Measurements from ENCODE around the gene C2orf76. TPM values are rescaled to one million over a fixed set of nuclear protein-coding genes. Genes with fewer than 3 reads are reported as not detected.

C2orf76 gene
- total RNA-seq, 1 donor from 2014 or later, result not detected

DNA sequence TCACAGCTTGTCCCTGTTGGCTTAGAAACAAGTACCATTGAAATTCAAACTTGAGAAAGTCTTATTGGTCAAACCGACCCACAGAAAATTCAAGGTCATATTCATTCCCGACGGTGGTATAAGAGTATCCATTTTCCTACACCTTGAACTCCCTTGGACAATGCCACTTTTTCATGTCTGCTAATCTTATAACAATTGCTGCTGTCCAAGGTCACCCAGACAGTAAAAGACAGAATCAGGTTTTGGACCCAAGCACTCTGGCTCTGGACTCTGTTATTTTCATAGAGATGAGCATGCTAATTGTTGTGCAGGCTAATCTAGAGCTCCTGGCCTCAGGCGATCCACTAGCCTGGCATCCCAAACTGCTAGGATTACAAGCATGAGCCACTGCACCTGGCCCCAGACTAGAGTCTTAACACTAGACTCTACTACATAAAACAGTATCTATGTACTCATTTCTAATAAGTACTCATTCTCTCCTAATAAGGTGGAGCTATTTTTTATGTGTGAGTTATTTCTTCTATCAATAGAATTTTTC, 57.8 kb downstream of the C2orf76 start:
- intact Hi-C loops (cut with DNase I), result no loop called here
- TF ChIP-seq, protein P1, sequence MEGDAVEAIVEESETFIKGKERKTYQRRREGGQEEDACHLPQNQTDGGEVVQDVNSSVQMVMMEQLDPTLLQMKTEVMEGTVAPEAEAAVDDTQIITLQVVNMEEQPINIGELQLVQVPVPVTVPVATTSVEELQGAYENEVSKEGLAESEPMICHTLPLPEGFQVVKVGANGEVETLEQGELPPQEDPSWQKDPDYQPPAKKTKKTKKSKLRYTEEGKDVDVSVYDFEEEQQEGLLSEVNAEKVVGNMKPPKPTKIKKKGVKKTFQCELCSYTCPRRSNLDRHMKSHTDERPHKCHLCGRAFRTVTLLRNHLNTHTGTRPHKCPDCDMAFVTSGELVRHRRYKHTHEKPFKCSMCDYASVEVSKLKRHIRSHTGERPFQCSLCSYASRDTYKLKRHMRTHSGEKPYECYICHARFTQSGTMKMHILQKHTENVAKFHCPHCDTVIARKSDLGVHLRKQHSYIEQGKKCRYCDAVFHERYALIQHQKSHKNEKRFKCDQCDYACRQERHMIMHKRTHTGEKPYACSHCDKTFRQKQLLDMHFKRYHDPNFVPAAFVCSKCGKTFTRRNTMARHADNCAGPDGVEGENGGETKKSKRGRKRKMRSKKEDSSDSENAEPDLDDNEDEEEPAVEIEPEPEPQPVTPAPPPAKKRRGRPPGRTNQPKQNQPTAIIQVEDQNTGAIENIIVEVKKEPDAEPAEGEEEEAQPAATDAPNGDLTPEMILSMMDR (IDR thresholded peaks at IDR 0.05), result no peak
- H3K9me3 ChIP-seq, result no peaks in the 10 kb centered on the region
- H3K27ac ChIP-seq, result no peak overlapping the region
- H3K27me3 ChIP-seq, result no peaks in the 10 kb centered on the region
- no peak overlapping the region for H3K4me3 ChIP-seq
- H3K4me1 ChIP-seq, result no peaks in the 10 kb centered on the region
- no peak for DNase-seq (ENCODE audit: low spot score in 2 of 2)
- H3K36me3 ChIP-seq, result no peaks in the 10 kb centered on the region

DNA sequence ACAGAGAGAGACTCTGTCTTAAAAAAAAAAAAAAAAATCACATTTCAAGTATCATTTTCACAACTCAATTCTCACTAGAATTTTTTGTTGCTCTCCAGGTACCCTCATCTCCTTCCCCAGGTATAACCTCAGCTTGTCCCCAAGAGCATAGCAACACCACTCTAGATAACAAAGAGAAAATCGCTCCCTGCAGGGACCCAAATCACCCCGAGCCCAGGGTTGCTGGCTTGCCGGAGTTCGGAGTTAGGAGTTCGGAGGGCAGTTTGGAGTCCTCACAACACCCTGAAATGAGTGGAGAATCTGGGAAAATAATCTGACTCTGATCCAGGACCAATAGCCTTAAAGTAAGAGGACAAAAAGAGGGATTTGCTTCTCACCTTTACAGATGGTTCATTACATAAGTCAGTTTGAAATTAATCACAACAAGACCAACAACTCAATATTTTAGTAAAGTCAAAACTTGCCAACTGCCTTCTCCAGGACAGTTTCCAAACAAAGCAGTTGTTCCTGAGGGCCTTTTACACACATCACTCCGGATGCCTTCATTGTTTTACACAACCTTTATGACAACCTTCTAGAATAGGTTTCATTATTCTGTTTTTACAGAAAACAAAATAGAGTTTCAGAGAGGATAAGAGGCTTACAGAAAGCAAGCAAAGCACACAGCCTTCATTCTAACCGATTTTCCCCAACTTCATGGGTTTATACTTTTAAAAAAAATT, 59.1 kb downstream of the C2orf76 start:
- no peaks in the 10 kb centered on the region for H3K27me3 ChIP-seq
- H3K4me1 ChIP-seq, result no peaks in the 10 kb centered on the region
- no peak overlapping the region for H3K27ac ChIP-seq
- no peaks in the 10 kb centered on the region for H3K36me3 ChIP-seq
- no peak overlapping the region for H3K4me3 ChIP-seq
- TF ChIP-seq, protein P1 (IDR thresholded peaks at IDR 0.05), result no peak
- DNase-seq (ENCODE audit: low spot score in 2 of 2), result no peak
- H3K9me3 ChIP-seq, result no peaks in the 10 kb centered on the region
- intact Hi-C loops (cut with DNase I), result no loop called here

DNA sequence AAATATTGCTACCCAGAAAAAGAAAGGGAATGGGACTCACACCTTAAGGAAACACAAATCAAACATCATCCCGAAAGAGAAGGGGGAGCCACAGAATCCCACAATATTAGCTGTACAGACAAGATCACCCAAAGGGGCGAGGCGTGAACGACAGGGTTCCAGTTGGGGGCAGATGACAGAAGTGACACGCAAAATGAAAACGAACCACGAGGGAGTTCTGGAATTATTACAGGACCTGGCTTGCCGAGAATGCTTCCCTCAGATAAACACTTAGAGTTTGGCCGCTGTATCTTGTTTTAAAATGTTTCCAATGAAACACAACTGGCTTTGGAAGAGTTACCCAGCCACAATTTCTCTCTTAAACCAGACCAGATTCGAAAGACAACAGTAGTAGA, 60.4 kb downstream of the C2orf76 start:
- DNase-seq (ENCODE audit: low spot score in 2 of 2), result no peak
- no peaks in the 10 kb centered on the region for H3K4me1 ChIP-seq
- H3K4me3 ChIP-seq, result no peak overlapping the region
- H3K27ac ChIP-seq, result no peak overlapping the region
- peaks cover 0 to 4% of the 10 kb centered on the region in 2 donors for H3K36me3 ChIP-seq
- H3K27me3 ChIP-seq, result no peaks in the 10 kb centered on the region
- intact Hi-C loops (cut with DNase I), result no loop called here
- H3K9me3 ChIP-seq, result no peaks in the 10 kb centered on the region
- TF ChIP-seq, protein P1 (IDR thresholded peaks at IDR 0.05), result no peak

DNA sequence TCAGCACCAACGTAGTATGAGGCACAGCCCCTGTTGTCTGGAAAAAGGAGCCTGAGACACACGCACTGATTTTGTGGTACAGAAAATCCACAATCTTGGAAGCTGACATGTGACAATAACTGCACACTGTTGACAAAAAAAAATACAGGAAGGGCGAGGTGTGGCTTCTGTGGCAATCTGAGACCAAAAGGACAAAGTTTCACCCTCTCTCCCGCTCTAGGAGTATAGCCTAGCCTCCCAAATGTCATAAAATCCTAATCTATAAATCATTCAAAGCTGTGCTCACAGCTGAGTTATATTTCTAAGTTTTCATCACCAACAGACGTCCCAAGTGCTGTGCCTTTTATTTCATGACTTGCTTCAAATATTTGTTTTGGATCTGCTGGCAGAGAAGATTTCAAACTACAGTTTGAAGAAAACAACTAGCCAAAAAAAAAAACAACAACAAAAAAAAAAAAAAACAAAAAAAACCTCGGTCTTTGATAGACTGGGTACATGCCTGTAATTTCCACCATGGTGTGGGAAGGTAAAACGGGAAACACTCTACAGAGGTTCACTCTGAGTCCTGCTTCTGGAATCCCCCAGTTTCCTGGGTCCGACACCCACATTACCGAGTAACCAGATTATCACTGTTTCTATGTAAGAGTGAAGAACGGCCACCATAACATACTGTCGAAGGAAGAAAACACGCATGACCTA, 61.0 kb downstream of the C2orf76 start:
- H3K4me3 ChIP-seq, result no peak overlapping the region
- intact Hi-C loops (cut with DNase I), result no loop called here

DNA sequence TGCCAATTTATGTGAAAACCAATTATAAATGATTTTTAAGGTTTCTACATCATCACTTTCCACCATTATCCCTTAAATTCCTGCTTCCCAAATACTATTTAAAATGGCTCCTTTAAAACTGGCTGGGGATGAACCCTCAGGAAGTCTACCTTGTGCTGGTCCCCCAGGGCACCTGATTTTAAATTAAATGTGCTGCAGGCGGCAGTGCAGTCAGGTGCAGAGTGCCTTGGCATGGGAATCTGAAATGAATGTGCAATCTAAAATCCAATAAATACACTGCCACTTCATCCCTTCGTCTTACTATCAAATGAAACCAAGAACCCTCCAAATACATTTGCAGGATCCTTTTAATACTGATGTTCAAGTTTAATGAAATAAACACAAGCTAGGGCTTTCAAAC, 61.8 kb downstream of the C2orf76 start:
- no peak overlapping the region for H3K4me3 ChIP-seq
- H3K27me3 ChIP-seq, result no peaks in the 10 kb centered on the region
- no peaks in the 10 kb centered on the region for H3K4me1 ChIP-seq
- no peak overlapping the region for H3K27ac ChIP-seq
- H3K36me3 ChIP-seq, result peaks cover 0 to 6% of the 10 kb centered on the region in 2 donors
- no peaks in the 10 kb centered on the region for H3K9me3 ChIP-seq
- DNase-seq (ENCODE audit: low spot score in 2 of 2), result no peak
- intact Hi-C loops (cut with DNase I), result no loop called here
- TF ChIP-seq, protein P1 (IDR thresholded peaks at IDR 0.05), result no peak

More for the DNA sequence above, 61.0 kb downstream of the C2orf76 start:
- no peaks in the 10 kb centered on the region for H3K9me3 ChIP-seq
- no peaks in the 10 kb centered on the region for H3K27me3 ChIP-seq
- H3K4me1 ChIP-seq, result no peaks in the 10 kb centered on the region
- TF ChIP-seq, protein P1 (IDR thresholded peaks at IDR 0.05), result no peak
- H3K27ac ChIP-seq, result no peak overlapping the region
- H3K36me3 ChIP-seq, result peaks cover 0 to 6% of the 10 kb centered on the region in 2 donors
- no peak for DNase-seq (ENCODE audit: low spot score in 2 of 2)
